IMR-90 (cell line): Measurements from ENCODE around the gene ANK3. TPM values are rescaled to one million over a fixed set of nuclear protein-coding genes. Genes with fewer than 3 reads are reported as not detected.

Experiments
- ATAC-seq: fragments of 200-7000 bp; cut with Tn5 transposase; 2 replicates; pipeline ENCODE4 v1.9.1; 2020; ENCODE audit warnings: low read depth, mild to moderate bottlenecking, moderate library complexity
- BruUV-seq: library from RNA; stranded (reverse); fragments of 400-500 nt; replicated peaks from 2 replicates; lab custom pipeline; 2021; lab: Mats Ljungman, UMichigan
- CTCF ChIA-PET: fragments of 300-600 bp; formaldehyde crosslinking; extraction: SDS; loops from one replicate; lab custom pipeline; 2021; ENCODE audit warnings: antibody characterized with exemption; lab: Yijun Ruan, JAX
- POLR2A ChIA-PET: fragments of 300-600 bp; sonication (Branson Sonifier 250); formaldehyde crosslinking; loops from one replicate; lab custom pipeline; 2022; ENCODE audit warnings: antibody characterized with exemption; ENCODE audit not compliant: unreplicated experiment; lab: Charles Lee
- DNase-seq: peaks from one replicate; pipeline ENCODE4 v3.0.0; 2013
- H2AFZ ChIP-seq: replicated peaks from 2 replicates; pipeline ENCODE3; 2013; ENCODE audit warnings: low read length, mild to moderate bottlenecking; ENCODE audit not compliant: poor library complexity
- H2AK5ac ChIP-seq: 2 replicates; pipeline ENCODE4 v1.6.1; 2013; ENCODE audit warnings: low read depth, low read length, inconsistent platforms
- H2AK9ac ChIP-seq: replicated peaks from 2 replicates; pipeline ENCODE3; 2013; ENCODE audit warnings: mild to moderate bottlenecking, low read depth, low read length, moderate library complexity; ENCODE audit not compliant: poor library complexity
- H2BK120ac ChIP-seq: 2 replicates; pipeline ENCODE4 v1.6.1; 2013; ENCODE audit warnings: low read depth, low read length, inconsistent platforms
- H2BK15ac ChIP-seq: 3 replicates; pipeline ENCODE4 v1.6.1; 2013; ENCODE audit warnings: low read depth, low read length, inconsistent platforms
- H2BK20ac ChIP-seq: 2 replicates; pipeline ENCODE4 v1.6.1; 2013; ENCODE audit warnings: low read depth, mild to moderate bottlenecking, inconsistent platforms, low read length, moderate library complexity
- H2BK5ac ChIP-seq: 2 replicates; pipeline ENCODE4 v1.6.1; 2013; ENCODE audit warnings: mild to moderate bottlenecking, low read depth, low read length, inconsistent platforms; ENCODE audit not compliant: poor library complexity, severe bottlenecking
- H3K14ac ChIP-seq: replicated peaks from 2 replicates; pipeline ENCODE4 v1.6.1; 2013; ENCODE audit warnings: low read depth, low read length, inconsistent platforms
- H3K18ac ChIP-seq: 2 replicates; pipeline ENCODE4 v1.6.1; 2013; ENCODE audit warnings: low read depth, low read length, control low read depth
- H3K23ac ChIP-seq: 2 replicates; pipeline ENCODE4 v1.6.1; 2013; ENCODE audit warnings: low read depth, low read length, inconsistent platforms
- H3K27ac ChIP-seq: 2 replicates; pipeline ENCODE4 v1.5.1; 2013; ENCODE audit warnings: mild to moderate bottlenecking, control low read depth, low read length; ENCODE audit not compliant: insufficient read depth
- H3K27me3 ChIP-seq: 2 replicates; pipeline ENCODE4 v1.6.1; 2013; ENCODE audit warnings: low read length; ENCODE audit not compliant: control insufficient read depth, insufficient read depth
- H3K36me3 ChIP-seq: 2 replicates; pipeline ENCODE4 v1.6.1; 2013; ENCODE audit warnings: low read length, mixed read lengths; ENCODE audit not compliant: control insufficient read depth, insufficient read depth
- H3K4ac ChIP-seq: 2 replicates; pipeline ENCODE4 v1.6.1; 2013; ENCODE audit warnings: low read depth, low read length, inconsistent platforms
- H3K4me1 ChIP-seq: 2 replicates; pipeline ENCODE4 v1.6.1; 2013; ENCODE audit warnings: low read length, mixed read lengths; ENCODE audit not compliant: control insufficient read depth, insufficient read depth
- H3K4me2 ChIP-seq: 2 replicates; pipeline ENCODE4 v1.6.1; 2013; ENCODE audit warnings: low read depth, mild to moderate bottlenecking, control low read depth, low read length, moderate library complexity
- H3K4me3 ChIP-seq: 2 replicates; pipeline ENCODE4 v1.5.1; 2013; ENCODE audit warnings: low read depth, mild to moderate bottlenecking, control low read depth, low read length, moderate library complexity; ENCODE audit not compliant: insufficient read depth
- H3K56ac ChIP-seq: 2 replicates; pipeline ENCODE4 v1.6.1; 2013; ENCODE audit warnings: low read length, inconsistent platforms; ENCODE audit not compliant: insufficient read depth; ENCODE audit errors: extremely low read depth
- H3K79me1 ChIP-seq, 2 experiments: 2 replicates each; pipeline ENCODE4 v1.6.1; 2013; ENCODE audit warnings: low read length in 2 of 2, inconsistent platforms in 1 of 2, low read depth in 1 of 2
- H3K9ac ChIP-seq: 2 replicates; pipeline ENCODE4 v1.6.1; 2013; ENCODE audit warnings: low read depth, low read length, control low read depth
- H3K9me1 ChIP-seq: 2 replicates; pipeline ENCODE4 v1.6.1; 2013; ENCODE audit warnings: low read length, inconsistent platforms; ENCODE audit not compliant: insufficient read depth
- H3K9me3 ChIP-seq: 2 replicates; pipeline ENCODE4 v1.6.1; 2013; ENCODE audit warnings: low read length; ENCODE audit not compliant: control insufficient read depth, insufficient read depth
- H4K20me1 ChIP-seq: 2 replicates; pipeline ENCODE4 v1.6.1; 2013; ENCODE audit warnings: low read length, inconsistent platforms; ENCODE audit not compliant: insufficient read depth
- H4K5ac ChIP-seq: 2 replicates; pipeline ENCODE4 v1.6.1; 2013; ENCODE audit warnings: mild to moderate bottlenecking, low read depth, low read length, control low read depth
- H4K8ac ChIP-seq, 2 experiments: 2 replicates each; pipeline ENCODE4 v1.6.1; 2013; ENCODE audit warnings: low read depth in 2 of 2, low read length in 2 of 2, control low read depth in 1 of 2, inconsistent platforms in 1 of 2
- H4K91ac ChIP-seq: 2 replicates; pipeline ENCODE4 v1.6.1; 2013; ENCODE audit warnings: low read depth, low read length, inconsistent platforms; ENCODE audit not compliant: insufficient read depth
- BHLHE40 ChIP-seq: fragments of 150-350 bp; IDR thresholded peaks from 2 replicates; pipeline ENCODE4 v1.6.1; 2016; ENCODE audit warnings: mild to moderate bottlenecking, low read depth, low read length
- CEBPB ChIP-seq: IDR thresholded peaks from 2 replicates; pipeline ENCODE4 v1.6.1; 2012; ENCODE audit warnings: low read depth, low read length, improper control_type of control experiment
- CHD1 ChIP-seq: IDR thresholded peaks from 2 replicates; pipeline ENCODE4 v1.6.1; 2012; ENCODE audit warnings: low read depth, low read length, improper control_type of control experiment
- MAFK ChIP-seq: IDR thresholded peaks from 2 replicates; pipeline ENCODE4 v1.6.1; 2012; ENCODE audit warnings: low read depth, low read length, improper control_type of control experiment
- MAZ ChIP-seq: IDR thresholded peaks from 2 replicates; pipeline ENCODE4 v1.6.1; 2012; ENCODE audit warnings: low read depth, mild to moderate bottlenecking, low read length, improper control_type of control experiment, moderate library complexity, borderline replicate concordance
- MXI1 ChIP-seq: IDR thresholded peaks from 2 replicates; pipeline ENCODE4 v1.6.1; 2012; ENCODE audit warnings: low read depth, mild to moderate bottlenecking, low read length, moderate library complexity, borderline replicate concordance
- NFE2L2 ChIP-seq: fragments of 150-350 bp; IDR thresholded peaks from 2 replicates; pipeline ENCODE4 v1.6.1; 2016; ENCODE audit warnings: low read depth, mild to moderate bottlenecking, low read length
- POLR2A ChIP-seq: IDR thresholded peaks from 2 replicates; pipeline ENCODE4 v1.6.1; 2012; ENCODE audit warnings: mild to moderate bottlenecking, low read depth, low read length
- RAD21 ChIP-seq: IDR thresholded peaks from 2 replicates; pipeline ENCODE4 v1.6.1; 2012; ENCODE audit warnings: low read length, improper control_type of control experiment
- RCOR1 ChIP-seq: IDR thresholded peaks from 2 replicates; pipeline ENCODE4 v1.6.1; 2012; ENCODE audit warnings: mild to moderate bottlenecking, low read length, improper control_type of control experiment; ENCODE audit not compliant: insufficient replicate concordance
- SMC3 ChIP-seq: fragments of 150-350 bp; IDR thresholded peaks from 2 replicates; pipeline ENCODE4 v1.6.1; 2016; ENCODE audit warnings: low read depth, mild to moderate bottlenecking, antibody characterized with exemption, low read length, moderate library complexity
- WGBS, 2 experiments: methylation state at CpG; one replicate each; pipeline versions ENCODE4 v1.1.5 to v1.1.7; 2013; ENCODE audit warnings: missing lambda C conversion rate in 2 of 2; ENCODE audit not compliant: insufficient read length in 1 of 2; ENCODE audit errors: extremely low coverage in 2 of 2; 5-methylcytosine and 5-hydroxymethylcytosine counted together
- dilution Hi-C: fragments of 300-500 bp; cut with HindIII; formaldehyde crosslinking; loops from one replicate; pipeline ENCODE4 v1.14.3; 2018; ENCODE audit warnings: low sequenced_read_pairs; ENCODE audit not compliant: unreplicated experiment
- in situ Hi-C: fragments of 300-500 bp; cut with MboI; formaldehyde crosslinking; loops from 3 replicates; pipeline ENCODE4 v1.14.3; 2019; ENCODE audit warnings: low sequenced_read_pairs, inconsistent platforms, mixed read lengths
- intact Hi-C: fragments of 100-400 bp; cut with micrococcal nuclease; formaldehyde crosslinking; loops from 2 replicates; pipeline ENCODE4 v1.10.0; 2022
- polyA plus RNA-seq, 3 experiments: library from polyadenylated mRNA; depleted of rRNA; stranded (reverse); fragments of >200 nt; gene quantifications; 2 replicates each; pipeline ENCODE4 v1.2.3, GENCODE V29; 2012; ENCODE audit warnings: low replicate concordance in 1 of 3
- total RNA-seq: library from RNA; depleted of rRNA; stranded (reverse); fragments of >200 nt; gene quantifications from 2 replicates; pipeline ENCODE4 v1.2.3, GENCODE V29; 2012
- TF ChIP-seq, protein P1 (sequence below): fragments of 150-350 bp; IDR thresholded peaks from 2 replicates; pipeline ENCODE4 v1.6.1; 2016; ENCODE audit warnings: low read depth, mild to moderate bottlenecking, low read length, moderate library complexity, borderline replicate concordance
- TF ChIP-seq, protein P2 (sequence below): conservative IDR thresholded peaks from 2 replicates; pipeline ENCODE4 v1.5.1; 2012; ENCODE audit warnings: mild to moderate bottlenecking, low read depth, low read length, improper control_type of control experiment

ANK3 gene
- total and polyA plus RNA-seq, 2 of the 4 experiments (the other 2 are of a cell fraction), result 0.63 to 1.8 TPM

DNA sequence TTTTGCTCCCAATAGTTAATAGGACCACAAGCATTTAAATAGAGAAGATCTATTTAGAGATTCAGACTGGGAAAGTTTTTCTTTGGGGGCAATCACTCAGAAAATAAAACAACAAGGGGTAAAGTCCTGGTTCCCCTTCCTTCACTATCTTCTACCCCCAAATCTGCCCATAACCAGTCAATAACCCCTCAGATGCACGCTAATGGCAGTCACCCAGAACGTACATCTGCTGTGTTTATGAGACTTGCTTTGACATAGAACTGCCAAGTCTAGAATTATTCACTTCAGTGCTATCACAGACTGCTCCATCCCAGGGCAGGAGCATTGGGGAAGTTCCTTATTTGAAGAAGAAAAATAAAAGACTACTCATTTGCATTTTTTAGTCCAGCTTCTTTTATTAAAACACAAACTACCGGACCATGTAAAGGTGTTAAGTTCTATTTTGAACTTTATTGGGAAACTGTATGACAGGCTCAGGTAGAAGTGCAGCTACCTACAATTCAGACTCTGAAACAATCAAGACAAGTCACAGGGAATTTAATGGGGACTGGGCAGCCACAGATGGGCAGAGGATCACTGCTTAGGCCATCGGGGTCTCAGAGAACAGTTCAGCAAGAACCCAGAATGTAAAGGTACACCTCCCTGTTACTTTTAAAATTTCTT, 38.4 kb downstream of the ANK3 start:
- H3K4me1 ChIP-seq, result peaks cover 7% of the 10 kb centered on the region
- intact Hi-C loops, result no loop called here
- no peak overlapping the region for H3K56ac ChIP-seq
- no peak overlapping the region for H3K4me3 ChIP-seq
- peak overlapping the region; percentile 55 for H2BK20ac ChIP-seq
- H2AFZ ChIP-seq, result peak overlapping the region; percentile 54
- no peak overlapping the region for H3K14ac ChIP-seq
- in situ Hi-C loops, result no loop called here
- CTCF ChIA-PET, result no interaction called here
- peak overlapping the region; percentile 26; the same call in 1 of the 2 replicates for H3K4ac ChIP-seq
- DNase-seq (no peak), ATAC-seq (no peak)
- H3K36me3 ChIP-seq, result no peaks in the 10 kb centered on the region
- H4K91ac ChIP-seq, result peak overlapping the region; percentile 25; the same call in 1 of the 2 replicates
- peaks cover 6% of the 10 kb centered on the region for H3K9me1 ChIP-seq
- dilution Hi-C loops, result no loop called here
- no peak overlapping the region for H3K23ac ChIP-seq
- H2AK9ac ChIP-seq, result no peak overlapping the region
- peak overlapping the region; percentile 73 for H3K18ac ChIP-seq
- TF ChIP-seq RCOR1 (no peak), CEBPB (no peak), MXI1 (no peak), MAZ (no peak), NFE2L2 (no peak), BHLHE40 (no peak), CHD1 (no peak), RAD21 (no peak), MAFK (no peak), SMC3 (no peak), POLR2A (no peak)
- TF ChIP-seq, protein P1, sequence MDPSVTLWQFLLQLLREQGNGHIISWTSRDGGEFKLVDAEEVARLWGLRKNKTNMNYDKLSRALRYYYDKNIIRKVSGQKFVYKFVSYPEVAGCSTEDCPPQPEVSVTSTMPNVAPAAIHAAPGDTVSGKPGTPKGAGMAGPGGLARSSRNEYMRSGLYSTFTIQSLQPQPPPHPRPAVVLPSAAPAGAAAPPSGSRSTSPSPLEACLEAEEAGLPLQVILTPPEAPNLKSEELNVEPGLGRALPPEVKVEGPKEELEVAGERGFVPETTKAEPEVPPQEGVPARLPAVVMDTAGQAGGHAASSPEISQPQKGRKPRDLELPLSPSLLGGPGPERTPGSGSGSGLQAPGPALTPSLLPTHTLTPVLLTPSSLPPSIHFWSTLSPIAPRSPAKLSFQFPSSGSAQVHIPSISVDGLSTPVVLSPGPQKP, result no peak
- TF ChIP-seq, protein P2, sequence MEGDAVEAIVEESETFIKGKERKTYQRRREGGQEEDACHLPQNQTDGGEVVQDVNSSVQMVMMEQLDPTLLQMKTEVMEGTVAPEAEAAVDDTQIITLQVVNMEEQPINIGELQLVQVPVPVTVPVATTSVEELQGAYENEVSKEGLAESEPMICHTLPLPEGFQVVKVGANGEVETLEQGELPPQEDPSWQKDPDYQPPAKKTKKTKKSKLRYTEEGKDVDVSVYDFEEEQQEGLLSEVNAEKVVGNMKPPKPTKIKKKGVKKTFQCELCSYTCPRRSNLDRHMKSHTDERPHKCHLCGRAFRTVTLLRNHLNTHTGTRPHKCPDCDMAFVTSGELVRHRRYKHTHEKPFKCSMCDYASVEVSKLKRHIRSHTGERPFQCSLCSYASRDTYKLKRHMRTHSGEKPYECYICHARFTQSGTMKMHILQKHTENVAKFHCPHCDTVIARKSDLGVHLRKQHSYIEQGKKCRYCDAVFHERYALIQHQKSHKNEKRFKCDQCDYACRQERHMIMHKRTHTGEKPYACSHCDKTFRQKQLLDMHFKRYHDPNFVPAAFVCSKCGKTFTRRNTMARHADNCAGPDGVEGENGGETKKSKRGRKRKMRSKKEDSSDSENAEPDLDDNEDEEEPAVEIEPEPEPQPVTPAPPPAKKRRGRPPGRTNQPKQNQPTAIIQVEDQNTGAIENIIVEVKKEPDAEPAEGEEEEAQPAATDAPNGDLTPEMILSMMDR, result no peak
- H2BK120ac ChIP-seq, result peak overlapping the region; percentile 58; the same call in 1 of the 2 replicates
- no peak overlapping the region for H3K4me2 ChIP-seq
- no peak overlapping the region for H3K9ac ChIP-seq
- no peak overlapping the region for H4K5ac ChIP-seq
- H3K79me1 ChIP-seq, result no peaks in the 10 kb centered on the region
- POLR2A ChIA-PET, result no interaction called here
- BruUV-seq, result no TSS peak
- no peaks in the 10 kb centered on the region for H3K27me3 ChIP-seq
- H2BK5ac ChIP-seq, result no peak overlapping the region
- H2BK15ac ChIP-seq, result 0 out of 3 replicates have a peak overlapping the region, but pooled peaks have one; percentile 54
- WGBS, 2 experiments, result no CpG with 5 or more reads among the region's 4 CpGs
- H3K9me3 ChIP-seq, result no peaks in the 10 kb centered on the region
- H2AK5ac ChIP-seq, result peak overlapping the region; percentile 82; the same call in 1 of the 2 replicates
- H3K27ac ChIP-seq, result no peak overlapping the region
- no peaks in the 10 kb centered on the region for H4K20me1 ChIP-seq
- H4K8ac ChIP-seq, result peak overlapping the region in 1 of 2 experiments; percentile 15; a peak in 1 of 4 replicates
